SK-N-MC (cell line): Measurements from ENCODE around the gene HAVCR1.

ENCODE experiments used
- DNase-seq: peaks from one replicate; pipeline ENCODE4 v3.0.0-alpha.2; 2011; ENCODE audit warnings: low read depth, low spot score
- H3K27ac ChIP-seq: fragments of 200-600 bp; sonication (generic); 2 replicates; pipeline ENCODE4 v1.5.1; 2016; ENCODE audit warnings: mixed run types
- H3K36me3 ChIP-seq: fragments of 200-600 bp; sonication (generic); 2 replicates; pipeline ENCODE4 v1.6.1; 2017; ENCODE audit warnings: antibody characterized with exemption, low read length, mixed read lengths; ENCODE audit not compliant: insufficient read depth
- H3K4me3 ChIP-seq: fragments of 200-600 bp; sonication (generic); 2 replicates; pipeline ENCODE4 v1.5.1; 2016
- H3K9ac ChIP-seq: fragments of 200-600 bp; sonication (generic); 2 replicates; pipeline ENCODE4 v1.8.0; 2017; ENCODE audit warnings: mixed run types, mixed read lengths; ENCODE audit not compliant: insufficient read length
- H3K9me3 ChIP-seq: fragments of 200-600 bp; sonication (generic); 2 replicates; pipeline ENCODE4 v1.6.1; 2017; ENCODE audit warnings: low read depth, mild to moderate bottlenecking, antibody characterized with exemption, low read length, moderate library complexity, mixed read lengths
- EZH2 ChIP-seq: fragments of 200-600 bp; sonication (generic); IDR thresholded peaks from one replicate; pipeline ENCODE4 v1.6.1; 2017; ENCODE audit warnings: antibody characterized with exemption
- FOXP2 ChIP-seq: optimal IDR thresholded peaks from 2 replicates; pipeline ENCODE3; 2011; ENCODE audit warnings: mild to moderate bottlenecking, moderate library complexity; ENCODE audit not compliant: insufficient read depth; ENCODE audit errors: extremely low read length, control extremely low read depth
- POLR2AphosphoS5 ChIP-seq: IDR thresholded peaks from 2 replicates; pipeline ENCODE4 v1.6.1; 2012; ENCODE audit warnings: mild to moderate bottlenecking, low read depth, low read length, borderline replicate concordance

The HAVCR1 gene

DNA sequence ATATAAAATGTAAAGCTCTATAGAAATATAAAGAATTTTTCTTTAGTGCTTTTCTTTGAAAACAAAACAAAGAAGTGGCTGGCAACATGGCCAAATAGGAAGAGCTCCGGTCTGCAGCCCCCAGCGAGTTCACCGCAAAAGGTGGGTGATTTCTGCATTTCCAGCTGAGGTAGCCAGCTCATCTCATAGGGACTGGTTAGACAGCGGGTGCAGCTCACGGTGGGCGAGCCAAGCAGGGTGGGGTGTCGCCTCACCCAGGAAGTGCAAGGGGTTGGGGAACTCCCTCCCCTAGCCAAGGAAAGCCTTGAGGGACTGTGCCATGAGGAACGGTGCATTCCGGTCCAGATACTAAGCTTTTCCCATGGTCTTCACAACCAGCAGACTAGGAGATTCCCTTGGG lies 74.9 kb downstream of the HAVCR1 start:
- Histone ChIP-seq H3K9me3 (no peaks in the 10 kb centered on the region), H3K36me3 (no peaks in the 10 kb centered on the region), H3K27ac (no peak overlapping the region), H3K9ac (no peak overlapping the region), H3K4me3 (no peak overlapping the region)
- DNase-seq, result no peak
- no peak for TF ChIP-seq FOXP2
- no peak for TF ChIP-seq POLR2AphosphoS5
- no peak for TF ChIP-seq EZH2

DNA sequence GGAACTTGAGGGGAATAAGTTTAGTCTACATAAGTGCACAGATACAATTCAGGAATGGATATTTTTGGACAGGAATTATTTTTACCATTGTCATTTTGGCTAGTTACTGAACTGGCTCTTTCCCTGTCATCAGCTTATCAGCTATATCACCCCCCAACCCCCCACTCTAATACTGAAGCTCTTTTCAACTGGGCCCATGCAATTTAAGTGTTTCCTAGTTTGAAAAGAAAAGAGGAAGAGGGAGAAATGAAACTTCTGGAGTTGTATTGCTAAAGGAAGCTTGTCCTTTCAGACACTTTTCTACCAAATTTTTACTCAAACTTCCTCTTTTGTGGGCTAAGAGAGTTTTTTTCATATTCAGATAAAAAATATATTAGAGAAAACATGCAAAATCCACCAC lies 77.4 kb downstream of the HAVCR1 start:
- Histone ChIP-seq H3K9me3 (no peaks in the 10 kb centered on the region), H3K4me3 (no peak overlapping the region), H3K36me3 (no peaks in the 10 kb centered on the region), H3K9ac (no peak overlapping the region), H3K27ac (no peak overlapping the region)
- TF ChIP-seq FOXP2 (no peak), POLR2AphosphoS5 (no peak), EZH2 (no peak)
- DNase-seq, result no peak
